OCI-LY1 (cell line): ENCODE data around the gene ZNF396.
A peak's percentile ranks its signal among the peaks of the same experiment; 100 is the strongest.

ENCODE experiments used
- CTCF ChIP-seq: fragments of 200-600 bp; sonication (generic), shearing (Covaris generic); IDR thresholded peaks from 2 replicates; pipeline ENCODE4 v1.5.1; 2017; ENCODE audit warnings: mild to moderate bottlenecking, antibody characterized with exemption, low read length, moderate library complexity, mixed read lengths
- EZH2 ChIP-seq: fragments of 200-600 bp; sonication (generic), shearing (Covaris generic); IDR thresholded peaks from 2 replicates; pipeline ENCODE4 v1.8.0; 2017; ENCODE audit warnings: borderline replicate concordance, mixed run types, mild to moderate bottlenecking, antibody characterized with exemption, low read length, moderate library complexity, mixed read lengths

GRCh38 chr18:35386600-35387100 lies 9.5 kb upstream of the ZNF396 start:
- TF ChIP-seq CTCF, result peak; percentile 88
- no peak for TF ChIP-seq EZH2
